HL-60 (cell line): ENCODE data around the gene AGPAT2.

Experiments
- DNase-seq, 2 experiments: peaks; one replicate each; pipeline ENCODE4 v3.0.0-alpha.2; 2010 to 2020; ENCODE audit warnings: low read depth in 1 of 2, low spot score in 1 of 2
- H3K27ac ChIP-seq: fragments of 250-450 bp; sonication (Bioruptor Pico); replicated peaks from 2 replicates; pipeline ENCODE4 v1.5.1; 2020; ENCODE audit warnings: mild to moderate bottlenecking, moderate library complexity
- H3K27me3 ChIP-seq: fragments of 250-450 bp; sonication (Bioruptor Pico); 2 replicates; pipeline ENCODE4 v1.5.1; 2021; ENCODE audit warnings: mild to moderate bottlenecking, moderate library complexity; ENCODE audit not compliant: insufficient read depth, poor library complexity, severe bottlenecking
- H3K4me3 ChIP-seq: replicated peaks from 2 replicates; pipeline ENCODE4 v1.5.1; 2011; ENCODE audit warnings: mild to moderate bottlenecking, control low read depth, low read length; ENCODE audit not compliant: insufficient read depth
- GABPA ChIP-seq: IDR thresholded peaks from 2 replicates; pipeline ENCODE4 v1.6.1; 2012; ENCODE audit warnings: low read depth
- POLR2AphosphoS5 ChIP-seq: IDR thresholded peaks from 2 replicates; pipeline ENCODE4 v1.6.1; 2012; ENCODE audit warnings: low read depth
- SPI1 ChIP-seq: IDR thresholded peaks from 2 replicates; pipeline ENCODE4 v1.6.1; 2012; ENCODE audit warnings: low read depth, mild to moderate bottlenecking, borderline replicate concordance
- TF ChIP-seq, protein P1 (sequence below): IDR thresholded peaks from 2 replicates; pipeline ENCODE4 v1.6.1; 2012; ENCODE audit warnings: low read depth; ENCODE audit not compliant: insufficient replicate concordance
- TF ChIP-seq, protein P2 (sequence below): IDR thresholded peaks from one replicate; pipeline ENCODE4 v1.5.1; 2011; ENCODE audit warnings: low read length, control low read depth, inconsistent platforms; ENCODE audit not compliant: insufficient read depth

The AGPAT2 gene

DNA sequence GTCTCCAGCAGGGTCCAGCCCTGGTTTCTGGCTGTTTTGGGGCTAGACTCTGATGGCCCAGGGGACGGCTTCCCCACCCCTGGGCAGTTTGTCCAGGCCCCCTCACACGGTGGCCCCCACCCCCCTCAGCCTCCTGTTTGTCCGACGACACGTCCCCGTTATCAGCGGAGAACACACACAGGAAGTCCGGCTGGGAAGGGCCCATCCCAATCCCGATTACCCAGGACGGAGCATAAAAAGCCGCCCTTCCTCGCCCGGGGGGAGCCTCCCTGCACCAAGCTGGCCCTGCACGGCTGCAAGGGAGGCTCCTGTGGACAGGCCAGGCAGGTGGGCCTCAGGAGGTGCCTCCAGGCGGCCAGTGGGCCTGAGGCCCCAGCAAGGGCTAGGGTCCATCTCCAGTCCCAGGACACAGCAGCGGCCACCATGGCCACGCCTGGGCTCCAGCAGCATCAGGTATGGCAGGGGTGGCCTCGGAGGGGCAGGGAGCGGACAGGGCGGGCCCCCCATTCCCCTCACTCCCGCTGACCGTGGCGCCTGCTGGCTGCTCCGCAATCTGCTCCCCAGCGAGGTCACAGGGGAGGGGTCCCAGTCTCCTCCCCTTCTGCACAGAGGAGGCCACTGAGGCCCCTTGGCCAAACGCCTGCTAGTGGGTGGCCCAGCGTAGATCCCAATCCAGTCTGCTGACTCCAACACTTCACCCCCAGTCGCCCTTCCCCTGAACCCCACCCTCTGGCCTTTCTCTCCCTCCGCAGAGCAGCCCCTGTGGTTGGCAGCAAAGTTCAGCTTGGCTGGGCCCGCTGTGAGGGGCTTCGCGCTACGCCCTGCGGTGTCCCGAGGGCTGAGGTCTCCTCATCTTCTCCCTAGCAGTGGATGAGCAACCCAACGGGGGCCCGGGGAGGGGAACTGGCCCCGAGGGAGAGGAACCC lies 24.3 kb downstream of the AGPAT2 start, which contains the start of gene EGFL7:
TSS of gene EGFL7 (plus strand) at position 261 of the 926 bp plus-strand sequence. CDS start 5,367 bp downstream, outside the sequence.
- H3K4me3 ChIP-seq: no peak within 1 kb of the TSS
- TF ChIP-seq, protein P1, sequence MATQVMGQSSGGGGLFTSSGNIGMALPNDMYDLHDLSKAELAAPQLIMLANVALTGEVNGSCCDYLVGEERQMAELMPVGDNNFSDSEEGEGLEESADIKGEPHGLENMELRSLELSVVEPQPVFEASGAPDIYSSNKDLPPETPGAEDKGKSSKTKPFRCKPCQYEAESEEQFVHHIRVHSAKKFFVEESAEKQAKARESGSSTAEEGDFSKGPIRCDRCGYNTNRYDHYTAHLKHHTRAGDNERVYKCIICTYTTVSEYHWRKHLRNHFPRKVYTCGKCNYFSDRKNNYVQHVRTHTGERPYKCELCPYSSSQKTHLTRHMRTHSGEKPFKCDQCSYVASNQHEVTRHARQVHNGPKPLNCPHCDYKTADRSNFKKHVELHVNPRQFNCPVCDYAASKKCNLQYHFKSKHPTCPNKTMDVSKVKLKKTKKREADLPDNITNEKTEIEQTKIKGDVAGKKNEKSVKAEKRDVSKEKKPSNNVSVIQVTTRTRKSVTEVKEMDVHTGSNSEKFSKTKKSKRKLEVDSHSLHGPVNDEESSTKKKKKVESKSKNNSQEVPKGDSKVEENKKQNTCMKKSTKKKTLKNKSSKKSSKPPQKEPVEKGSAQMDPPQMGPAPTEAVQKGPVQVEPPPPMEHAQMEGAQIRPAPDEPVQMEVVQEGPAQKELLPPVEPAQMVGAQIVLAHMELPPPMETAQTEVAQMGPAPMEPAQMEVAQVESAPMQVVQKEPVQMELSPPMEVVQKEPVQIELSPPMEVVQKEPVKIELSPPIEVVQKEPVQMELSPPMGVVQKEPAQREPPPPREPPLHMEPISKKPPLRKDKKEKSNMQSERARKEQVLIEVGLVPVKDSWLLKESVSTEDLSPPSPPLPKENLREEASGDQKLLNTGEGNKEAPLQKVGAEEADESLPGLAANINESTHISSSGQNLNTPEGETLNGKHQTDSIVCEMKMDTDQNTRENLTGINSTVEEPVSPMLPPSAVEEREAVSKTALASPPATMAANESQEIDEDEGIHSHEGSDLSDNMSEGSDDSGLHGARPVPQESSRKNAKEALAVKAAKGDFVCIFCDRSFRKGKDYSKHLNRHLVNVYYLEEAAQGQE: no peak
- no peak for TF ChIP-seq POLR2AphosphoS5
- TF ChIP-seq, protein P2, sequence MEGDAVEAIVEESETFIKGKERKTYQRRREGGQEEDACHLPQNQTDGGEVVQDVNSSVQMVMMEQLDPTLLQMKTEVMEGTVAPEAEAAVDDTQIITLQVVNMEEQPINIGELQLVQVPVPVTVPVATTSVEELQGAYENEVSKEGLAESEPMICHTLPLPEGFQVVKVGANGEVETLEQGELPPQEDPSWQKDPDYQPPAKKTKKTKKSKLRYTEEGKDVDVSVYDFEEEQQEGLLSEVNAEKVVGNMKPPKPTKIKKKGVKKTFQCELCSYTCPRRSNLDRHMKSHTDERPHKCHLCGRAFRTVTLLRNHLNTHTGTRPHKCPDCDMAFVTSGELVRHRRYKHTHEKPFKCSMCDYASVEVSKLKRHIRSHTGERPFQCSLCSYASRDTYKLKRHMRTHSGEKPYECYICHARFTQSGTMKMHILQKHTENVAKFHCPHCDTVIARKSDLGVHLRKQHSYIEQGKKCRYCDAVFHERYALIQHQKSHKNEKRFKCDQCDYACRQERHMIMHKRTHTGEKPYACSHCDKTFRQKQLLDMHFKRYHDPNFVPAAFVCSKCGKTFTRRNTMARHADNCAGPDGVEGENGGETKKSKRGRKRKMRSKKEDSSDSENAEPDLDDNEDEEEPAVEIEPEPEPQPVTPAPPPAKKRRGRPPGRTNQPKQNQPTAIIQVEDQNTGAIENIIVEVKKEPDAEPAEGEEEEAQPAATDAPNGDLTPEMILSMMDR: no peak
- peaks cover 37% of the 10 kb centered on the region for H3K27me3 ChIP-seq
- DNase-seq: no peak
- no peak within 1 kb of the TSS for H3K27ac ChIP-seq

DNA sequence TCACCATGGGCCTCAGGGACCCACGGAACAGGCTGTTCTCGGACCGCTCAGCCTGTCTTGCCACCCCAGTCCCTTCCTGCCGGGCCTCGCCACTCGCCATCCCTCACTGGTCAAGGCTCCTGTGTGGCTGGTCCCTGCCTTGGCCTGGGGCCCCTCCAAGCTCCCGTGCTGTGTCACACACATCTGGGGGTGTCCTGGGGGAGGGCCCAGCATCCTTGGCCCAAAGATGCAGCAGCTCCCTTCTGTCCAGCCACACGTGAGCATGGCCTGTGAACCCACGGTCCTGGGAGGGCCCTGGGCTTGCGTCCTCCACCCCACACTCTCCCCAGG lies 25.0 kb downstream of the AGPAT2 start:
- Histone ChIP-seq H3K27ac (no peak overlapping the region), H3K4me3 (no peak overlapping the region), H3K27me3 (peaks cover 36% of the 10 kb centered on the region)
- TF ChIP-seq, protein P2: no peak
- TF ChIP-seq SPI1 (no peak), POLR2AphosphoS5 (no peak), GABPA (no peak)
- TF ChIP-seq, protein P1: no peak
- no peak for DNase-seq

DNA sequence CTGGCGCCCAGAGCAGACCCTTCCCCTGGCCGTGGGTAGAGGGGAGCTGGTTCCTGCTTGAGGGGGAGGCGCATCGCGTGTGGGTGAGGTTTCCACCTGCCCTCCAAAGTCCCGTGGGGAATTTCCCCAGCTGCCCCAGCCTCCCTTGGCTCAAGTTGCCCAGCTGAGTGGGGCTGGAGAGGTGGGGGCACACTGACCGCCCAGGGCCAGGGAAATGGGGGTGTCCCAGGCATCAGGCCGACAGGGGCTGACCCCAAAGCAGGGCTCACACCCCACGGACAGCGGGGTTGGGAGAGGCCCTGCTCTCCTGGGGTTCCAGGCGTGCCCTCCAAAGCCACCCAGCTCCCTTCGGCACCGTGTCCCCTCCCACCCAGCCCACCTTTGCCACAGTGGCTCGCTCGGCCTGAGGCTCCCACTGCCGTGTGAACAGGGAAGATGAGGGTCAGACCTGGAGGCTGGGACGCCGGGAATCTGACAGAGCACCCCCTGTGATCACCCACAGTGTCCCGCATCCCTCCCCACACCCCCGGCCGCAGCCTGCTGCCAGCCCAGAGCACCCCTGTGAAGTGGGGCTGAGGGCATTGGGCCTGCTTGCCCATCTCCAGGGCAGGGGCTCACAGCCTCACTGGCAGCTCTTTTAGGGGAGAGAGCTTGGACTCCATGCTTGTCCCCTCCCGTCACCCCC lies 25.5 kb downstream of the AGPAT2 start:
- TF ChIP-seq SPI1: no peak
- no peak for TF ChIP-seq GABPA
- no peak for TF ChIP-seq POLR2AphosphoS5
- TF ChIP-seq, protein P1: no peak
- TF ChIP-seq, protein P2: no peak
- Histone ChIP-seq H3K27me3 (peaks cover 34% of the 10 kb centered on the region), H3K27ac (no peak overlapping the region), H3K4me3 (no peak overlapping the region)
- DNase-seq: no peak
